HCT116 (cell line): ENCODE measurements around the gene HMGB2. TPM values are rescaled to one million over a fixed set of nuclear protein-coding genes. Genes with fewer than 3 reads are reported as not detected.

Experiments used
- ATAC-seq: fragments of 200-7000 bp; cut with Tn5 transposase; 2 replicates; pipeline ENCODE4 v1.9.1; 2020; ENCODE audit warnings: mild to moderate bottlenecking, moderate library complexity
- BruUV-seq: library from RNA; stranded (reverse); fragments of 400-500 nt; replicated peaks from 2 replicates; lab custom pipeline; 2021; lab: Mats Ljungman, UMichigan
- CTCF ChIA-PET: fragments of 300-600 bp; sonication (Branson Sonifier 250); formaldehyde crosslinking; loops from one replicate; lab custom pipeline; 2021; ENCODE audit warnings: antibody characterized with exemption; lab: Charles Lee
- POLR2A ChIA-PET: fragments of 300-600, 350-600 bp; sonication (Branson Sonifier 250); formaldehyde crosslinking; loops from one replicate; lab custom pipeline; 2021; ENCODE audit warnings: antibody characterized with exemption; lab: Charles Lee
- RAD21 ChIA-PET, 2 experiments: fragments of 300-600 bp; sonication (Branson Sonifier 250); formaldehyde crosslinking; loops; one replicate each; lab custom pipeline; 2023; ENCODE audit warnings: low total read pairs in 2 of 2; ENCODE audit not compliant: uncharacterized antibody in 2 of 2, unreplicated experiment in 2 of 2, low non-redundant PET in 1 of 2; lab: Charles Lee
- DNase-seq: peaks from one replicate; pipeline ENCODE4 v3.0.0-alpha.2; 2010; ENCODE audit warnings: low read depth, low spot score
- H2AFZ ChIP-seq: fragments of 200-600 bp; shearing (Covaris generic), sonication (generic); 2 replicates; pipeline ENCODE4 v1.6.1; 2017; ENCODE audit warnings: low read depth, mixed run types, mixed read lengths, antibody characterized with exemption, low read length; ENCODE audit not compliant: poor library complexity, severe bottlenecking
- H3K27ac ChIP-seq: 2 replicates; pipeline ENCODE4 v1.5.1; 2012; ENCODE audit warnings: low read depth, low read length
- H3K27me3 ChIP-seq: fragments of 200-600 bp; sonication (generic); 2 replicates; pipeline ENCODE4 v1.6.1; 2016; ENCODE audit warnings: mixed run types, low read length, mixed read lengths; ENCODE audit not compliant: insufficient read depth
- H3K36me3 ChIP-seq, 2 experiments: fragments of 200-500 bp in 1 of 2; fragments of 200-600 bp in 1 of 2; sonication (Bioruptor generic) in 1 of 2; sonication (generic) in 1 of 2; 2 replicates each; pipeline versions ENCODE4 v1.5.1 to v1.6.1; 2014 to 2016; ENCODE audit warnings: low read length in 2 of 2, inconsistent platforms in 1 of 2, mixed read lengths in 1 of 2, mixed run types in 1 of 2; ENCODE audit not compliant: insufficient read depth in 2 of 2, control insufficient read depth in 1 of 2
- H3K4me1 ChIP-seq, 2 experiments: fragments of 200-600 bp in 1 of 2; sonication (generic) in 1 of 2; 2 replicates each; pipeline versions ENCODE4 v1.5.1 to v1.6.1; 2012 to 2017; ENCODE audit warnings: low read length in 2 of 2, inconsistent platforms in 1 of 2, mild to moderate bottlenecking in 1 of 2, mixed read lengths in 1 of 2, mixed run types in 1 of 2, moderate library complexity in 1 of 2; ENCODE audit not compliant: insufficient read depth in 2 of 2, control insufficient read depth in 1 of 2
- H3K4me2 ChIP-seq: fragments of 200-600 bp; sonication (generic); 2 replicates; pipeline ENCODE4 v1.6.1; 2017; ENCODE audit warnings: mixed run types, low read length, mixed read lengths
- H3K4me3 ChIP-seq, 2 experiments: fragments of 200-600 bp in 1 of 2; sonication (generic) in 1 of 2; replicated peaks in 1 of 2; 2 replicates each; pipeline ENCODE4 v1.5.1; 2011 to 2016; ENCODE audit warnings: low read length in 2 of 2, control low read depth in 1 of 2, low read depth in 1 of 2, mild to moderate bottlenecking in 1 of 2, mixed read lengths in 1 of 2, mixed run types in 1 of 2
- H3K79me2 ChIP-seq: fragments of 200-600 bp; sonication (generic); 2 replicates; pipeline ENCODE4 v1.6.1; 2017; ENCODE audit warnings: mild to moderate bottlenecking, mixed run types, low read length, moderate library complexity, mixed read lengths; ENCODE audit not compliant: insufficient read depth
- H3K9ac ChIP-seq: fragments of 200-600 bp; sonication (generic); 2 replicates; pipeline ENCODE4 v1.6.1; 2016; ENCODE audit warnings: low read length, mixed read lengths
- H3K9me2 ChIP-seq: fragments of 200-600 bp; sonication (generic), shearing (Covaris generic); 2 replicates; pipeline ENCODE4 v1.6.1; 2017; ENCODE audit warnings: mixed run types, mild to moderate bottlenecking, moderate library complexity; ENCODE audit not compliant: insufficient read depth
- H3K9me3 ChIP-seq, 2 experiments: fragments of 200-500 bp in 1 of 2; fragments of 200-600 bp in 1 of 2; sonication (Bioruptor generic) in 1 of 2; sonication (generic) in 1 of 2; 2 replicates each; pipeline ENCODE4 v1.6.1; 2014 to 2017; ENCODE audit warnings: low read length in 2 of 2, mixed read lengths in 2 of 2, inconsistent platforms in 1 of 2, low read depth in 1 of 2, mild to moderate bottlenecking in 1 of 2, mixed run types in 1 of 2, moderate library complexity in 1 of 2; ENCODE audit not compliant: control insufficient read depth in 1 of 2, insufficient read depth in 1 of 2
- H4K20me1 ChIP-seq: fragments of 200-600 bp; sonication (generic), shearing (Covaris generic); 2 replicates; pipeline ENCODE4 v1.6.1; 2017; ENCODE audit warnings: mixed run types, mild to moderate bottlenecking, moderate library complexity; ENCODE audit not compliant: insufficient read depth
- ATF3 ChIP-seq: IDR thresholded peaks from 2 replicates; pipeline ENCODE4 v1.6.1; 2012
- CBX3 ChIP-seq: IDR thresholded peaks from 2 replicates; pipeline ENCODE4 v1.6.1; 2012; ENCODE audit warnings: low read depth
- CEBPB ChIP-seq: IDR thresholded peaks from 2 replicates; pipeline ENCODE4 v1.6.1; 2012; ENCODE audit warnings: low read depth
- CTCF ChIP-seq, 3 experiments: fragments of 200-600 bp in 1 of 3; sonication (generic) in 1 of 3; IDR thresholded peaks in 2 of 3; conservative IDR thresholded peaks in 1 of 3; 2 replicates each; pipeline ENCODE4 v1.5.1; 2012 to 2017; ENCODE audit warnings: low read depth in 2 of 3, low read length in 2 of 3, antibody characterized with exemption in 1 of 3, borderline replicate concordance in 1 of 3, control low read depth in 1 of 3, mild to moderate bottlenecking in 1 of 3, mixed read lengths in 1 of 3, mixed run types in 1 of 3, moderate library complexity in 1 of 3; ENCODE audit not compliant: insufficient read depth in 1 of 3
- EGR1 ChIP-seq: IDR thresholded peaks from 2 replicates; pipeline ENCODE4 v1.6.1; 2012; ENCODE audit warnings: low read depth
- EZH2 ChIP-seq: fragments of 200-600 bp; sonication (generic); IDR thresholded peaks from 2 replicates; pipeline ENCODE4 v1.6.1; 2017; ENCODE audit warnings: antibody characterized with exemption, mixed run types
- JUND ChIP-seq: IDR thresholded peaks from 2 replicates; pipeline ENCODE4 v1.6.1; 2012
- POLR2AphosphoS5 ChIP-seq: IDR thresholded peaks from 2 replicates; pipeline ENCODE4 v1.6.1; 2011; ENCODE audit warnings: mild to moderate bottlenecking, low read depth, low read length, moderate library complexity
- RAD21 ChIP-seq: IDR thresholded peaks from 2 replicates; pipeline ENCODE4 v1.6.1; 2012; ENCODE audit warnings: low read depth, mild to moderate bottlenecking
- SIN3A ChIP-seq: IDR thresholded peaks from 2 replicates; pipeline ENCODE4 v1.6.1; 2012; ENCODE audit warnings: low read depth
- SP1 ChIP-seq: IDR thresholded peaks from 2 replicates; pipeline ENCODE4 v1.6.1; 2012; ENCODE audit warnings: low read depth
- ZBTB33 ChIP-seq: IDR thresholded peaks from 2 replicates; pipeline ENCODE4 v1.6.1; 2011; ENCODE audit warnings: mild to moderate bottlenecking, low read length, moderate library complexity; ENCODE audit not compliant: insufficient replicate concordance; ENCODE audit errors: extremely low read depth
- ZFX ChIP-seq: fragments of 450-650 bp; IDR thresholded peaks from 2 replicates; pipeline ENCODE4 v1.6.1; 2017
- intact Hi-C: fragments of 100-400 bp; cut with micrococcal nuclease; formaldehyde crosslinking; loops from 2 replicates; pipeline ENCODE4 v1.10.0; 2022
- total RNA-seq: library from RNA; stranded (reverse); gene quantifications from one replicate; pipeline ENCODE4 v1.2.1, GENCODE V29; 2021; ENCODE audit not compliant: unreplicated experiment

Gene HMGB2
- total RNA-seq, 1 experiment from 2014 or later, result 388 TPM

GRCh38 chr4:173360587-173361221 lies 26.5 kb upstream of the HMGB2 start:
- Histone ChIP-seq H3K79me2 (no peaks in the 10 kb centered on the region), H3K27me3 (no peaks in the 10 kb centered on the region), H2AFZ (peak overlapping the region; percentile 22), H3K36me3 (no peaks in the 10 kb centered on the region), H3K9ac (no peak overlapping the region), H3K9me2 (no peaks in the 10 kb centered on the region), H4K20me1 (no peaks in the 10 kb centered on the region), H3K27ac (no peak overlapping the region), H3K9me3 (no peaks in the 10 kb centered on the region), H3K4me1 (0 out of 4 replicates have a peak, but pooled peaks cover 0 to 2% of the 10 kb centered on the region in 2 experiments), H3K4me3 (no peak overlapping the region), H3K4me2 (no peak overlapping the region)
- intact Hi-C loops, result no loop called here
- RAD21 ChIA-PET, result no interaction called here
- BruUV-seq, result no TSS peak
- CTCF ChIA-PET, result interaction anchor here (1.0 to 1.3 kb wide), 3 partner anchors 8 to 347 kb away, joined by 3 to 5 read pairs (median 4); no protein-coding TSS in a partner anchor
- DNase-seq, result no peak
- TF ChIP-seq RAD21 (peak; percentile 35; the same call in 1 of the 2 replicates), ZFX (no peak), CEBPB (no peak), EZH2 (no peak), JUND (no peak), SIN3A (no peak), CTCF (IDR thresholded peaks at IDR 0.05 in 2 of 3, conservative IDR thresholded peaks at IDR 0.05 in 1 of 3; ENCODE audit: borderline replicate concordance in 1 of 3, insufficient read depth in 1 of 3, low read depth in 2 of 3, low read length in 2 of 3) (peak in 2 of 3 experiments; percentile 24 to 43; a peak in 3 of 6 replicates)
- ATAC-seq, result peak; percentile 86
- POLR2A ChIA-PET, result interaction anchor here (0.7 kb wide), 1 partner anchor 9 kb away, joined by 3 read pairs; no protein-coding TSS in a partner anchor

GRCh38 chr4:173357939-173358338 lies 23.8 kb upstream of the HMGB2 start:
- intact Hi-C loops, result no loop called here
- no peaks in the 10 kb centered on the region for H4K20me1 ChIP-seq
- CTCF ChIA-PET, result no interaction called here
- RAD21 ChIA-PET, result no interaction called here
- H3K9me3 ChIP-seq, result no peaks in the 10 kb centered on the region
- ATAC-seq (no peak), DNase-seq (no peak)
- no peak overlapping the region for H3K4me2 ChIP-seq
- no peaks in the 10 kb centered on the region for H3K9me2 ChIP-seq
- H2AFZ ChIP-seq, result no peak overlapping the region
- no peak overlapping the region for H3K27ac ChIP-seq
- no peak overlapping the region for H3K9ac ChIP-seq
- H3K4me1 ChIP-seq, result no peaks in the 10 kb centered on the region
- no TSS peak for BruUV-seq
- no peak overlapping the region for H3K4me3 ChIP-seq
- H3K36me3 ChIP-seq, result no peaks in the 10 kb centered on the region
- no peaks in the 10 kb centered on the region for H3K27me3 ChIP-seq
- H3K79me2 ChIP-seq, result no peaks in the 10 kb centered on the region
- POLR2A ChIA-PET, result interaction anchor here (1.6 kb wide), 1 partner anchor 11 kb away, joined by 3 read pairs; no protein-coding TSS in a partner anchor
- TF ChIP-seq EGR1, result no peak
- no peak for TF ChIP-seq CTCF (IDR thresholded peaks at IDR 0.05 in 2 of 3, conservative IDR thresholded peaks at IDR 0.05 in 1 of 3; ENCODE audit: borderline replicate concordance in 1 of 3, insufficient read depth in 1 of 3, low read depth in 2 of 3, low read length in 2 of 3)
- TF ChIP-seq POLR2AphosphoS5, result no peak
- no peak for TF ChIP-seq ATF3
- TF ChIP-seq CBX3, result no peak
- TF ChIP-seq JUND, result no peak
- TF ChIP-seq RAD21, result no peak
- no peak for TF ChIP-seq ZBTB33
- no peak for TF ChIP-seq SP1
